ENCODE data around the gene ITGA2B. TPM values are rescaled to one million over a fixed set of nuclear protein-coding genes. Genes with fewer than 3 reads are reported as not detected.
"Not testable (repeated sequence)": the region's sequence is repeated elsewhere in the genome, so short reads cannot be mapped to it uniquely, and the experiment has no call there.

The ITGA2B gene
- total and polyA plus RNA-seq, 4 donors: 1.4 to 9.2 (median 4.2) TPM

DNA sequence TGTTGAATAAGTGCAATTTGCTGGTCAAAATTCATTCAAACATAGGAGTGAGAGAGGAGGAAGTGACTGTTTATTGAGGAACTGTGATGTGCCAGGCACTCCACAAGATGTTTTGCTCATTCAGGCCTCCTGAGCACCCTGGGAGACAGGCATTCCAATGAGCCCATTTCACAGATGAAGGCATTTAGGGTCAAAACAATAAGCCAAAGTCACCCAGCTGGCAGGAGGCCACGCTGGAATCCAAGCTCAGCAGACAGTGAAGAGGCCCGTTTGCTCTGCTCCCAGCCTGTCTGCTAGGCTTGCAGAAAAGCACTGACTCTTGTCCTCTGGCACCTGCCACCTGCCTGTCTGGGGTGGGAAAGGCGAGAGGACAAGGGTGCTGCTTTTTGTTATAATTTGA is 54.7 kb downstream of the ITGA2B start:
- Histone ChIP-seq H3K4me1 (ENCODE audit: control insufficient read depth in 5 of 5, insufficient read depth in 5 of 5, low read length in 5 of 5) (peaks cover 0 to 10% (median 0%) of the 10 kb centered on the region in 5 donors), H3K9me3 (ENCODE audit: control insufficient read depth in 4 of 4, insufficient read depth in 3 of 4, low read length in 3 of 4) (no peaks in the 10 kb centered on the region), H3K4me3 (no peak overlapping the region), H3K27me3 (ENCODE audit: control insufficient read depth in 3 of 3, insufficient read depth in 3 of 3, low read length in 2 of 3) (no peaks in the 10 kb centered on the region), H3K36me3 (ENCODE audit: control insufficient read depth in 4 of 4, insufficient read depth in 4 of 4, low read length in 4 of 4) (no peaks in the 10 kb centered on the region), H3K27ac (ENCODE audit: low read depth in 1 of 2, low read length in 1 of 2) (peak overlapping the region in 1 of 2 donors; percentile 33), H3K9ac (ENCODE audit: insufficient read depth in 1 of 2, low read length in 2 of 2) (no peak overlapping the region)
- 58 to 62% methylated on average over 3 of the region's 3 CpGs for WGBS, 2 donors
- TF ChIP-seq, protein P1, sequence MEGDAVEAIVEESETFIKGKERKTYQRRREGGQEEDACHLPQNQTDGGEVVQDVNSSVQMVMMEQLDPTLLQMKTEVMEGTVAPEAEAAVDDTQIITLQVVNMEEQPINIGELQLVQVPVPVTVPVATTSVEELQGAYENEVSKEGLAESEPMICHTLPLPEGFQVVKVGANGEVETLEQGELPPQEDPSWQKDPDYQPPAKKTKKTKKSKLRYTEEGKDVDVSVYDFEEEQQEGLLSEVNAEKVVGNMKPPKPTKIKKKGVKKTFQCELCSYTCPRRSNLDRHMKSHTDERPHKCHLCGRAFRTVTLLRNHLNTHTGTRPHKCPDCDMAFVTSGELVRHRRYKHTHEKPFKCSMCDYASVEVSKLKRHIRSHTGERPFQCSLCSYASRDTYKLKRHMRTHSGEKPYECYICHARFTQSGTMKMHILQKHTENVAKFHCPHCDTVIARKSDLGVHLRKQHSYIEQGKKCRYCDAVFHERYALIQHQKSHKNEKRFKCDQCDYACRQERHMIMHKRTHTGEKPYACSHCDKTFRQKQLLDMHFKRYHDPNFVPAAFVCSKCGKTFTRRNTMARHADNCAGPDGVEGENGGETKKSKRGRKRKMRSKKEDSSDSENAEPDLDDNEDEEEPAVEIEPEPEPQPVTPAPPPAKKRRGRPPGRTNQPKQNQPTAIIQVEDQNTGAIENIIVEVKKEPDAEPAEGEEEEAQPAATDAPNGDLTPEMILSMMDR (IDR thresholded peaks at IDR 0.05; ENCODE audit: control extremely low read depth, extremely low read depth): no peak
- DNase-seq (no peak), ATAC-seq (ENCODE audit: insufficient read depth, low FRiP score) (no peak)

DNA sequence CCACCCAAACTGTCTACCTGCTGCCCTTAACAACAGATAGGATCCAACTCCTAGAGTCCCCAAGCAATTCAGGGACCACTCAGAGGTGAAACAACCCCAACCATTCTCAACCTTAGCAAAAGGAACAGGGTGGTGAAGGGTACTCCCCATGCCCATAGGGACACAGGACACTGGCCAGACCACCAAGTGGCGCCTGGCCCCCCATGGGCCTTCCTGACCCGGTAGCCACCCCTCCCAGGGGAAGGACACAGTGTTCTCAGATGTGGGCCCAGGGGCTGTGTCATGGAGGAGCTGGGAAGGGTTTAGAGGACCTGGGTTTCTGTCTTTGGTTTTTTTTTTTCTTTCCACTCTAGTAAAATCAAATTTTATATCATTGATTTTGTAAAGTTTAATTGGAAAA is 55.1 kb downstream of the ITGA2B start:
- no peak overlapping the region for H3K4me3 ChIP-seq
- H3K27ac ChIP-seq (ENCODE audit: low read depth in 1 of 2, low read length in 1 of 2): no peak overlapping the region
- ATAC-seq (ENCODE audit: insufficient read depth, low FRiP score): no peak
- H3K9me3 ChIP-seq (ENCODE audit: control insufficient read depth in 4 of 4, insufficient read depth in 3 of 4, low read length in 3 of 4): no peaks in the 10 kb centered on the region
- WGBS, 2 donors: 32 to 53% methylated on average over 2 of the region's 2 CpGs
- TF ChIP-seq, protein P1 (IDR thresholded peaks at IDR 0.05; ENCODE audit: control extremely low read depth, extremely low read depth): no peak
- no peaks in the 10 kb centered on the region for H3K27me3 ChIP-seq (ENCODE audit: control insufficient read depth in 3 of 3, insufficient read depth in 3 of 3, low read length in 2 of 3)
- peaks cover 0 to 10% (median 0%) of the 10 kb centered on the region in 5 donors for H3K4me1 ChIP-seq (ENCODE audit: control insufficient read depth in 5 of 5, insufficient read depth in 5 of 5, low read length in 5 of 5)
- no peaks in the 10 kb centered on the region for H3K36me3 ChIP-seq (ENCODE audit: control insufficient read depth in 4 of 4, insufficient read depth in 4 of 4, low read length in 4 of 4)
- no peak for DNase-seq
- no peak overlapping the region for H3K9ac ChIP-seq (ENCODE audit: insufficient read depth in 1 of 2, low read length in 2 of 2)

DNA sequence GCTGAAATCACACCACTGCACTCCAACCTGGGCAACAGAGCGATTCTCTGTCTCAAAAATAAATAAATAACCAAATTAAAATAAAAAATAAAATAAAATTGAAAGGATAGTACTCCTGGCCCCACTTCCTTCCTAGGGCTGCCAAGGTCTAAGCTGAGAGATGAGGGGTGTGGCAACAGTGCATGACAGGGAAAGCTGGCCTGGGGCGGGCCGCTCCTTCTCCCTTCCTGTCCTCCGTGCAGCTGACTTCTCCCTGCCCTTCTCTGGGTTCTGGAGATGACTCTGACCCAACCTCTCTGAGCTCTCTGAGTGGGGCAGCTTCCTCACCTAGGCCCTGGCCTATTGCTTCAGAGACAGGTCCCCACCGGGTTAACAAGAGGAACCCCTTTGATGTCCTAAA is 56.1 kb downstream of the ITGA2B start:
- Histone ChIP-seq H3K9ac (ENCODE audit: insufficient read depth in 1 of 2, low read length in 2 of 2) (no peak overlapping the region), H3K4me1 (ENCODE audit: control insufficient read depth in 5 of 5, insufficient read depth in 5 of 5, low read length in 5 of 5) (peaks cover 0 to 10% (median 0%) of the 10 kb centered on the region in 5 donors), H3K4me3 (no peak overlapping the region), H3K27ac (ENCODE audit: low read depth in 1 of 2, low read length in 1 of 2) (no peak overlapping the region), H3K27me3 (ENCODE audit: control insufficient read depth in 3 of 3, insufficient read depth in 3 of 3, low read length in 2 of 3) (no peaks in the 10 kb centered on the region), H3K36me3 (ENCODE audit: control insufficient read depth in 4 of 4, insufficient read depth in 4 of 4, low read length in 4 of 4) (no peaks in the 10 kb centered on the region), H3K9me3 (ENCODE audit: control insufficient read depth in 4 of 4, insufficient read depth in 3 of 4, low read length in 3 of 4) (no peaks in the 10 kb centered on the region)
- DNase-seq (no peak), ATAC-seq (ENCODE audit: insufficient read depth, low FRiP score) (no peak)
- TF ChIP-seq, protein P1 (IDR thresholded peaks at IDR 0.05; ENCODE audit: control extremely low read depth, extremely low read depth): no peak
- 37 to 46% methylated on average over 5 of the region's 5 CpGs for WGBS, 2 donors

DNA sequence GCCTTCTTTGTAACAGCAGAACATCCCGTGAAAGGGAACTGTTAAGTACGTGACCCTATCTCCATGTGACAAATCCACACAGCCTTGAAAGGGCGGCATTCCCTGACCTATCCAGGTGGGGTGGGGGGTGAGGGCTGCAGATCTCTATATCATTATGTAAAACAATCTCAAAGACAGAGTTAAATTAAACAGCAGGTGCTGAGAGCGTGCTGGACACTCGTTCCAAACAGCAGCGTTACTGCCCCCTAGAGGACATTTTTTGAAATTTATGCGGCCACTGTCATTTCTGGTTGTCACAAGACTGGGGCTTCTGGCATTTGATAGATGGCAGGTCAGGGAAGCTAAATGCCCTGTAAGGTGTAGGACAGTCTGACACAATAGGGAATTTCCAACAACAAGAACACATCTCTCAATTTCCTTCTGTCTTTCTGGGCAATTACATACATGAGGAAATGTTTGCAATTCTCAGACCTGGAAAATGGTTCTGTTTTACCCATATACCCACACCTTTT is 58.1 kb downstream of the ITGA2B start:
- peak; percentile 67 to 80 (median 78) for DNase-seq
- Histone ChIP-seq H3K4me3 (no peak overlapping the region), H3K36me3 (ENCODE audit: control insufficient read depth in 4 of 4, insufficient read depth in 4 of 4, low read length in 4 of 4) (no peaks in the 10 kb centered on the region), H3K9ac (ENCODE audit: insufficient read depth in 1 of 2, low read length in 2 of 2) (no peak overlapping the region), H3K4me1 (ENCODE audit: control insufficient read depth in 5 of 5, insufficient read depth in 5 of 5, low read length in 5 of 5) (peaks cover 0 to 7% (median 0%) of the 10 kb centered on the region in 5 donors), H3K27me3 (ENCODE audit: control insufficient read depth in 3 of 3, insufficient read depth in 3 of 3, low read length in 2 of 3) (no peaks in the 10 kb centered on the region), H3K9me3 (ENCODE audit: control insufficient read depth in 4 of 4, insufficient read depth in 3 of 4, low read length in 3 of 4) (no peaks in the 10 kb centered on the region), H3K27ac (ENCODE audit: low read depth in 1 of 2, low read length in 1 of 2) (no peak overlapping the region)
- ATAC-seq (ENCODE audit: insufficient read depth, low FRiP score): no peak
- TF ChIP-seq, protein P1 (IDR thresholded peaks at IDR 0.05; ENCODE audit: control extremely low read depth, extremely low read depth): peak; percentile 71
- 4% methylated on average over 7 of the region's 7 CpGs for WGBS, 2 donors

DNA sequence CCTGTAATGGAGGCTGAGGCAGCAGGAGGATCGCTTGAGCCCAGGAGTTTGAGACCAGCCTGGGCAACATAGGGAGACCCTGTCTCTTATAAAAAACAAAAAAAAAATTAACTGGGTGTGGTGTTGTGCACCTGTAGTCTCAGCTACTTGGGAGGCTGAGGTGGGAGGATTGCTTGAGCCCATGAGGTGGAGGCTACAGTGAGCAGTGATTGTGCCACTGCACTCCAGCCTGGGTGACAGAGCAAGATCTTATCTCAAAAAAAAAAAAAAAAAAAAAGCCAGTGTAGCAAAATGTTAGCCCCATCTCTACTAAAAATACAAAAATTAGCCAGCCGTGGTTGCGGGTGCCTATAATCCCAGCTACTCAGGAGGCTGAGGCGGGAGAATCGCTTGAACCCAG is 59.2 kb downstream of the ITGA2B start:
- not testable (repeated sequence) for H3K9ac ChIP-seq (ENCODE audit: insufficient read depth in 1 of 2, low read length in 2 of 2); DNase-seq; ATAC-seq (ENCODE audit: insufficient read depth, low FRiP score); H3K36me3 ChIP-seq (ENCODE audit: control insufficient read depth in 4 of 4, insufficient read depth in 4 of 4, low read length in 4 of 4); H3K27me3 ChIP-seq (ENCODE audit: control insufficient read depth in 3 of 3, insufficient read depth in 3 of 3, low read length in 2 of 3); H3K27ac ChIP-seq (ENCODE audit: low read depth in 1 of 2, low read length in 1 of 2); H3K9me3 ChIP-seq (ENCODE audit: control insufficient read depth in 4 of 4, insufficient read depth in 3 of 4, low read length in 3 of 4); H3K4me1 ChIP-seq (ENCODE audit: control insufficient read depth in 5 of 5, insufficient read depth in 5 of 5, low read length in 5 of 5); H3K4me3 ChIP-seq
- WGBS, 2 donors: 82 to 99% methylated on average over 5 of the region's 5 CpGs
